WTC11 (cell line): ENCODE data around the gene SLC1A4. TPM values are rescaled to one million over a fixed set of nuclear protein-coding genes. Genes with fewer than 3 reads are reported as not detected.

Experiments
- ATAC-seq: fragments of 200-7000 bp; cut with Tn5 transposase; 2 replicates; pipeline ENCODE4 v1.10.0; 2021; ENCODE audit warnings: mild to moderate bottlenecking, moderate library complexity
- CTCF ChIA-PET: fragments of 300-600 bp; sonication (Branson Sonifier 250); formaldehyde crosslinking; loops from one replicate; lab custom pipeline; 2021; ENCODE audit warnings: antibody characterized with exemption; lab: Charles Lee
- POLR2A ChIA-PET: fragments of 350-600 bp; sonication (Branson Sonifier 250); formaldehyde crosslinking; loops from one replicate; lab custom pipeline; 2021; ENCODE audit warnings: antibody characterized with exemption; lab: Charles Lee
- DNase-seq: peaks from one replicate; pipeline ENCODE4 v3.0.0; 2021; ENCODE audit warnings: low spot score
- H3K27ac Mint-ChIP-seq: 2 replicates; pipeline ENCODE4 v1.8.0; 2021; ENCODE audit warnings: mixed read lengths
- H3K27me3 Mint-ChIP-seq: 2 replicates; pipeline ENCODE4 v1.8.0; 2021; ENCODE audit warnings: low read depth, mild to moderate bottlenecking, moderate library complexity, mixed read lengths
- H3K36me3 Mint-ChIP-seq: 2 replicates; pipeline ENCODE4 v1.8.0; 2021; ENCODE audit warnings: mixed read lengths
- H3K4me1 Mint-ChIP-seq: 2 replicates; pipeline ENCODE4 v1.8.0; 2022; ENCODE audit warnings: mixed read lengths
- H3K4me3 Mint-ChIP-seq: 2 replicates; pipeline ENCODE4 v1.8.0; 2021; ENCODE audit warnings: mild to moderate bottlenecking, moderate library complexity, mixed read lengths
- H3K9me3 Mint-ChIP-seq: 2 replicates; pipeline ENCODE4 v1.8.0; 2021; ENCODE audit warnings: mixed read lengths
- FOXP1 ChIP-seq: sonication (generic); formaldehyde crosslinking; IDR thresholded peaks from 2 replicates; pipeline ENCODE4 v1.8.0; 2022; ENCODE audit warnings: missing genetic modification reagents, mild to moderate bottlenecking, moderate library complexity, borderline replicate concordance
- GABPB1 ChIP-seq: sonication (generic); formaldehyde crosslinking; IDR thresholded peaks from 2 replicates; pipeline ENCODE4 v1.8.1; 2023; ENCODE audit warnings: mild to moderate bottlenecking, missing genetic modification reagents
- HMGA2 ChIP-seq: fragments of 250-450 bp; sonication (Bioruptor Pico); IDR thresholded peaks from 2 replicates; pipeline ENCODE4 v1.4.0; 2021; ENCODE audit warnings: mild to moderate bottlenecking, moderate library complexity
- JAZF1 ChIP-seq: fragments of 250-450 bp; sonication (Bioruptor Pico); IDR thresholded peaks from 2 replicates; pipeline ENCODE4 v1.9.0; 2021; ENCODE audit warnings: moderate library complexity, mild to moderate bottlenecking, inconsistent platforms
- JUN ChIP-seq: sonication (generic); formaldehyde crosslinking; IDR thresholded peaks from 2 replicates; pipeline ENCODE4 v1.8.0; 2023; ENCODE audit warnings: mild to moderate bottlenecking, missing genetic modification reagents
- MXD4 ChIP-seq: fragments of 250-450 bp; sonication (Bioruptor Pico); IDR thresholded peaks from 2 replicates; pipeline ENCODE4 v1.8.0; 2021; ENCODE audit warnings: mild to moderate bottlenecking, moderate library complexity, borderline replicate concordance
- NFE2L1 ChIP-seq: sonication (generic); formaldehyde crosslinking; IDR thresholded peaks from 2 replicates; pipeline ENCODE4 v1.8.1; 2023; ENCODE audit warnings: missing genetic modification reagents
- NFYB ChIP-seq: sonication (generic); formaldehyde crosslinking; conservative IDR thresholded peaks from 2 replicates; pipeline ENCODE4 v1.8.0; 2022; ENCODE audit warnings: low read depth, missing genetic modification reagents
- PRRX2 ChIP-seq: fragments of 250-450 bp; sonication (Bioruptor Pico); IDR thresholded peaks from 2 replicates; pipeline ENCODE4 v1.8.0; 2021; ENCODE audit warnings: mild to moderate bottlenecking
- RELA ChIP-seq: sonication (generic); formaldehyde crosslinking; IDR thresholded peaks from 2 replicates; pipeline ENCODE4 v1.8.1; 2022; ENCODE audit warnings: missing genetic modification reagents, mild to moderate bottlenecking, borderline replicate concordance
- RORB ChIP-seq: fragments of 250-450 bp; sonication (Bioruptor Pico); IDR thresholded peaks from 2 replicates; pipeline ENCODE4 v1.9.0; 2021; ENCODE audit warnings: mild to moderate bottlenecking
- TP53 ChIP-seq: sonication (generic); formaldehyde crosslinking; IDR thresholded peaks from 2 replicates; pipeline ENCODE4 v1.8.1; 2023; ENCODE audit warnings: mild to moderate bottlenecking, missing genetic modification reagents
- ZNF232 ChIP-seq: sonication (generic); formaldehyde crosslinking; IDR thresholded peaks from 2 replicates; pipeline ENCODE4 v1.8.0; 2022; ENCODE audit warnings: mild to moderate bottlenecking, missing genetic modification reagents
- ZNF671 ChIP-seq: fragments of 250-450 bp; sonication (Bioruptor Pico); IDR thresholded peaks from 2 replicates; pipeline ENCODE4 v1.8.0; 2021; ENCODE audit warnings: mild to moderate bottlenecking
- total RNA-seq: library from RNA; stranded (reverse); gene quantifications from 3 replicates; pipeline ENCODE4 v1.2.3, GENCODE V29; 2021
- TF ChIP-seq, protein P1 (sequence below): fragments of 250-450 bp; sonication (Bioruptor Pico); IDR thresholded peaks from 2 replicates; pipeline ENCODE4 v1.9.0; 2021; ENCODE audit warnings: mild to moderate bottlenecking
- TF ChIP-seq, protein P2 (sequence below): sonication (generic); formaldehyde crosslinking; IDR thresholded peaks from 2 replicates; pipeline ENCODE4 v1.8.1; 2023; ENCODE audit warnings: mild to moderate bottlenecking, missing genetic modification reagents, moderate library complexity
- TF ChIP-seq, protein P3 (sequence below): sonication (generic); formaldehyde crosslinking; IDR thresholded peaks from 2 replicates; pipeline ENCODE4 v1.8.1; 2023; ENCODE audit warnings: mild to moderate bottlenecking, moderate library complexity, missing genetic modification reagents
- TF ChIP-seq, protein P4 (sequence below): sonication (generic); formaldehyde crosslinking; IDR thresholded peaks from 2 replicates; pipeline ENCODE4 v1.8.1; 2022; ENCODE audit warnings: missing genetic modification reagents, borderline replicate concordance
- TF ChIP-seq, protein P5 (sequence below): fragments of 250-450 bp; sonication (Bioruptor Pico); IDR thresholded peaks from 2 replicates; pipeline ENCODE4 v1.9.0; 2021; ENCODE audit warnings: moderate library complexity, mild to moderate bottlenecking, inconsistent platforms, borderline replicate concordance
- TF ChIP-seq, protein P6 (sequence below): sonication (generic); formaldehyde crosslinking; IDR thresholded peaks from 2 replicates; pipeline ENCODE4 v1.8.1; 2022; ENCODE audit warnings: low read depth, missing genetic modification reagents, borderline replicate concordance
- TF ChIP-seq, protein P7 (sequence below): sonication (generic); formaldehyde crosslinking; IDR thresholded peaks from 2 replicates; pipeline ENCODE4 v1.8.1; 2023; ENCODE audit warnings: mild to moderate bottlenecking, missing genetic modification reagents, moderate library complexity

Gene SLC1A4
- total RNA-seq, 1 experiment from 2014 or later = 1.6 TPM

DNA sequence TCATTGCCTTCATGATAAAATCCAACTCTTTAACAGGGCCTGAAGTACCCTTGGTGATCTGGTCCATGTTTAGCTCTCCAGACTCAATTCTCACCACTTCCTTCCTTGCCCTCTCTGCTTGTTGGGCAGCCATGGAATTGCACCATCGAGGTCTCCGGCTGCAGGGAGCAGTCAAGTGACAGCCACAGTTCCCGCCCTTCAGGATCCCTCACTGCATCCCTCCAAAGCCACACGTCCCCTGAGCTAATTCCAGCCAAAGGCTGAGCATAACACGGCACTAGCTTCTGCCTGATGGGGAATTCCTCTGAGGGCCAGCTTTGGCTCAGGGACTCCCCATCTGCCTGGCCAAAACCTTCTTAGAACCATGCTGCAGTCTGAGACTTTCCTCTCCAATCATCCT, 47.4 kb upstream of the SLC1A4 start:
- Mint-ChIP-seq H3K27ac (no peak overlapping the region), H3K36me3 (no peaks in the 10 kb centered on the region), H3K27me3 (no peaks in the 10 kb centered on the region; the same call in 1 of the 2 replicates), H3K4me3 (no peak overlapping the region), H3K9me3 (no peaks in the 10 kb centered on the region), H3K4me1 (peaks cover 30% of the 10 kb centered on the region)
- POLR2A ChIA-PET = no interaction called here
- DNase-seq = no peak
- TF ChIP-seq TP53 (no peak), RORB (CRISPR knock-in tag) (no peak), ZNF671 (CRISPR knock-in tag) (no peak), FOXP1 (no peak), JAZF1 (CRISPR knock-in tag) (no peak)
- TF ChIP-seq, protein P1, sequence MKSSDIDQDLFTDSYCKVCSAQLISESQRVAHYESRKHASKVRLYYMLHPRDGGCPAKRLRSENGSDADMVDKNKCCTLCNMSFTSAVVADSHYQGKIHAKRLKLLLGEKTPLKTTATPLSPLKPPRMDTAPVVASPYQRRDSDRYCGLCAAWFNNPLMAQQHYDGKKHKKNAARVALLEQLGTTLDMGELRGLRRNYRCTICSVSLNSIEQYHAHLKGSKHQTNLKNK (CRISPR knock-in tag) = no peak
- CTCF ChIA-PET = interaction anchor here (0.6 to 2.2 kb wide), 4 partner anchors 24 to 89 kb away, joined by 3 to 8 read pairs (median 4); no protein-coding TSS in a partner anchor
- ATAC-seq = no peak

DNA sequence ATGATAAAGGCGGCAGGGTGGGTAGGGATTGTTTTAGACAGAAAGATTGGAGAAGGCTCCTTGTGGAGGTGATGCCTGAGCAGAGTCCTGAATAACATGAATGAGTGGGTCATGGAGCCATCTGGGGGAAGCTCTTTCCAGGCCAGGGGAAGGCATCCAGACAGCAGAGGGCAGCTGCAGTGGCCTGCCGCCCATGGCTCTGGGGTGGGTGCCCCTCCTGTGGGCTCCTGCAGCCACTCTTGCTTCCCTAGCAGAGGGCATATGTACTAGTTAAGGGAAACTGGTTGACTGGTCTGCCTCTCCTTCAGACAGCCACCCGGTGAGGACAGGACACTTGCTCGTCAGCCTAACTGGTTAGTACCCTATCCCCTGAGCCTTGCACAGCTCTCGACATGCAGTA, 46.5 kb upstream of the SLC1A4 start:
- Mint-ChIP-seq H3K36me3 (no peaks in the 10 kb centered on the region), H3K27ac (no peak overlapping the region), H3K9me3 (no peaks in the 10 kb centered on the region), H3K27me3 (no peaks in the 10 kb centered on the region; the same call in 1 of the 2 replicates), H3K4me3 (no peak overlapping the region), H3K4me1 (peaks cover 26% of the 10 kb centered on the region)
- ChIA-PET CTCF (interaction anchor here (1.1 to 2.2 kb wide), 4 partner anchors 20 to 75 kb away, joined by 3 to 8 read pairs (median 4); no protein-coding TSS in a partner anchor), POLR2A (no interaction called here)
- DNase-seq (no peak), ATAC-seq (no peak)
- TF ChIP-seq PRRX2 (no peak), GABPB1 (CRISPR knock-in tag) (no peak), RELA (CRISPR knock-in tag) (no peak), NFE2L1 (no peak), JUN (CRISPR knock-in tag) (no peak), JAZF1 (CRISPR knock-in tag) (no peak), FOXP1 (no peak), MXD4 (CRISPR knock-in tag) (no peak), HMGA2 (CRISPR knock-in tag) (no peak), ZNF232 (no peak), NFYB (CRISPR knock-in tag) (no peak)
- TF ChIP-seq, protein P2, sequence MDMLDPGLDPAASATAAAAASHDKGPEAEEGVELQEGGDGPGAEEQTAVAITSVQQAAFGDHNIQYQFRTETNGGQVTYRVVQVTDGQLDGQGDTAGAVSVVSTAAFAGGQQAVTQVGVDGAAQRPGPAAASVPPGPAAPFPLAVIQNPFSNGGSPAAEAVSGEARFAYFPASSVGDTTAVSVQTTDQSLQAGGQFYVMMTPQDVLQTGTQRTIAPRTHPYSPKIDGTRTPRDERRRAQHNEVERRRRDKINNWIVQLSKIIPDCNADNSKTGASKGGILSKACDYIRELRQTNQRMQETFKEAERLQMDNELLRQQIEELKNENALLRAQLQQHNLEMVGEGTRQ (CRISPR knock-in tag) = no peak
- TF ChIP-seq, protein P3, sequence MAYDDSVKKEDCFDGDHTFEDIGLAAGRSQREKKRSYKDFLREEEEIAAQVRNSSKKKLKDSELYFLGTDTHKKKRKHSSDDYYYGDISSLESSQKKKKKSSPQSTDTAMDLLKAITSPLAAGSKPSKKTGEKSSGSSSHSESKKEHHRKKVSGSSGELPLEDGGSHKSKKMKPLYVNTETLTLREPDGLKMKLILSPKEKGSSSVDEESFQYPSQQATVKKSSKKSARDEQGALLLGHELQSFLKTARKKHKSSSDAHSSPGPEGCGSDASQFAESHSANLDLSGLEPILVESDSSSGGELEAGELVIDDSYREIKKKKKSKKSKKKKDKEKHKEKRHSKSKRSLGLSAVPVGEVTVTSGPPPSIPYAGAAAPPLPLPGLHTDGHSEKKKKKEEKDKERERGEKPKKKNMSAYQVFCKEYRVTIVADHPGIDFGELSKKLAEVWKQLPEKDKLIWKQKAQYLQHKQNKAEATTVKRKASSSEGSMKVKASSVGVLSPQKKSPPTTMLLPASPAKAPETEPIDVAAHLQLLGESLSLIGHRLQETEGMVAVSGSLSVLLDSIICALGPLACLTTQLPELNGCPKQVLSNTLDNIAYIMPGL (CRISPR knock-in tag) = no peak
- TF ChIP-seq, protein P4, sequence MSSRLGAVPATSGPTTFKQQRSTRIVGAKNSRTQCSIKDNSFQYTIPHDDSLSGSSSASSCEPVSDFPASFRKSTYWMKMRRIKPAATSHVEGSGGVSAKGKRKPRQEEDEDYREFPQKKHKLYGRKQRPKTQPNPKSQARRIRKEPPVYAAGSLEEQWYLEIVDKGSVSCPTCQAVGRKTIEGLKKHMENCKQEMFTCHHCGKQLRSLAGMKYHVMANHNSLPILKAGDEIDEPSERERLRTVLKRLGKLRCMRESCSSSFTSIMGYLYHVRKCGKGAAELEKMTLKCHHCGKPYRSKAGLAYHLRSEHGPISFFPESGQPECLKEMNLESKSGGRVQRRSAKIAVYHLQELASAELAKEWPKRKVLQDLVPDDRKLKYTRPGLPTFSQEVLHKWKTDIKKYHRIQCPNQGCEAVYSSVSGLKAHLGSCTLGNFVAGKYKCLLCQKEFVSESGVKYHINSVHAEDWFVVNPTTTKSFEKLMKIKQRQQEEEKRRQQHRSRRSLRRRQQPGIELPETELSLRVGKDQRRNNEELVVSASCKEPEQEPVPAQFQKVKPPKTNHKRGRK (CRISPR knock-in tag) = no peak
- TF ChIP-seq, protein P5, sequence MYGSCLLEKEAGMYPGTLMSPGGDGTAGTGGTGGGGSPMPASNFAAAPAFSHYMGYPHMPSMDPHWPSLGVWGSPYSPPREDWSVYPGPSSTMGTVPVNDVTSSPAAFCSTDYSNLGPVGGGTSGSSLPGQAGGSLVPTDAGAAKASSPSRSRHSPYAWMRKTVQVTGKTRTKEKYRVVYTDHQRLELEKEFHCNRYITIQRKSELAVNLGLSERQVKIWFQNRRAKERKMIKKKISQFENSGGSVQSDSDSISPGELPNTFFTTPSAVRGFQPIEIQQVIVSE = no peak
- TF ChIP-seq, protein P6, sequence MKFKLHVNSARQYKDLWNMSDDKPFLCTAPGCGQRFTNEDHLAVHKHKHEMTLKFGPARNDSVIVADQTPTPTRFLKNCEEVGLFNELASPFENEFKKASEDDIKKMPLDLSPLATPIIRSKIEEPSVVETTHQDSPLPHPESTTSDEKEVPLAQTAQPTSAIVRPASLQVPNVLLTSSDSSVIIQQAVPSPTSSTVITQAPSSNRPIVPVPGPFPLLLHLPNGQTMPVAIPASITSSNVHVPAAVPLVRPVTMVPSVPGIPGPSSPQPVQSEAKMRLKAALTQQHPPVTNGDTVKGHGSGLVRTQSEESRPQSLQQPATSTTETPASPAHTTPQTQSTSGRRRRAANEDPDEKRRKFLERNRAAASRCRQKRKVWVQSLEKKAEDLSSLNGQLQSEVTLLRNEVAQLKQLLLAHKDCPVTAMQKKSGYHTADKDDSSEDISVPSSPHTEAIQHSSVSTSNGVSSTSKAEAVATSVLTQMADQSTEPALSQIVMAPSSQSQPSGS (CRISPR knock-in tag) = no peak
- TF ChIP-seq, protein P7, sequence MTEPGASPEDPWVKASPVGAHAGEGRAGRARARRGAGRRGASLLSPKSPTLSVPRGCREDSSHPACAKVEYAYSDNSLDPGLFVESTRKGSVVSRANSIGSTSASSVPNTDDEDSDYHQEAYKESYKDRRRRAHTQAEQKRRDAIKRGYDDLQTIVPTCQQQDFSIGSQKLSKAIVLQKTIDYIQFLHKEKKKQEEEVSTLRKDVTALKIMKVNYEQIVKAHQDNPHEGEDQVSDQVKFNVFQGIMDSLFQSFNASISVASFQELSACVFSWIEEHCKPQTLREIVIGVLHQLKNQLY = no peak
